Ecto neural progenitor cell (in vitro differentiated cells): ENCODE measurements around the gene ANXA1.

ENCODE experiments used
- DNase-seq: peaks from one replicate; pipeline ENCODE4 v3.0.0-alpha.2; 2018; ENCODE audit warnings: low spot score

The ANXA1 gene

GRCh38 chr9:73138516-73138915 is 13.1 kb upstream of the ANXA1 start:
- DNase-seq: no peak

GRCh38 chr9:73141282-73141681 is 10.4 kb upstream of the ANXA1 start:
- DNase-seq: no peak

- no peak for DNase-seq
Observed at GRCh38 chr9:73143711-73144328, 7.8 kb upstream of the ANXA1 start.

- no peak for DNase-seq
Observed at GRCh38 chr9:73146111-73146815, 5.4 kb upstream of the ANXA1 start.

DNA sequence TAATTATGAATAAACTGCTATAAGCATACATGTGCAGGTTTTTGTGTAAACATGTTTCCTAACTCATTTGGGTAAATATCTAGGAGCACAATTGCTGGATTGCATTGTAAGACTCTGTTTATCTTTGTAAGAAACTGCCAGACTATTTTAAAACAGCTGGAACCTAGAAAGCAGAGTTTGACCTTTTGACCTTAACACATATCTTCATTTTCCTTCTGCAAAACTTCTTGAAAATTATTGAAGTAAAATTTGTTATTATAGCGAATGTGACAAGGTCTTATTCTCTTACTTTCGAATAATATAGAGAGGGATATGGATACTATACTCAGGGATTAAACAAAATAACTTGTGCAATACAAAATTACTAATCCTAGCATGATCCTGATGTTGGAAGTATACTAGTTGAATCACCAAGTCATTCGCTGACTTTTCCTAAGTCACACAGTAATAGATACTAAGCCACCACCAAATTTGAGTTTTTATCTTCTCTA is 3.2 kb upstream of the ANXA1 start:
- DNase-seq: no peak

- no peak for DNase-seq
Observed at GRCh38 chr9:73149371-73150067, 2.1 kb upstream of the ANXA1 start.

DNA sequence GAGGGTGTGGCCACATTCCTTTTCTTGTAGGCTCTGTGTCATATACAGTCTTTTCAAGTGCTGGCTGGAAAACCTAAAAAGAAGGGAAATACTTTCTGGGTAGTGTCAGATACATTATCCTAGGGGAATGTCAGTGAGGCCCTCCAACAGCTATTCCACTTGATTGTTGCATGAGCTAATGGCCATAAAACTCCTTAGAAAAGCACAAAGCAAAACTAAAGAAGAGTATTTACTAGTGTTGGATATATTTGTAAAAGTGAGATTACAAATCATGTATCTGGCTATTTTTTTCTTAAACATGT is 829 bp downstream of the ANXA1 start:
- DNase-seq: no peak

DNA sequence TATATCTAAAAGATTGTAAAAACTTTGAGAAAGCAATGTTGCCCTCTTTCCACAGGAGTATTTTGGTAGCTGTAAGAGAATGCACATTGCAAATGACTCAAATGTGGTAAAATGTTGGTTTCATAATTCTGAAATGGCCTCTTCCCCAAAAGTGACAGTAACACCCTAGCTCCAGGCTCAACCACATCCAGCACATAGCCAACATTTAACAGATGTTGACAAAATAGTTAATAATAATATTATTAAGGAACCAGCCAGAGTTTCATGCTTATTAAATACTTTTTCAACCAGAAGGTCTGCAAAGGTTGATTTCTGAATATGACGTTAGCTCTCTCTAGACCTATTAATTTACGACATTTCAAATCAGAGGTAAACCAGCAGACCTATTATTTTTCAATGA is 1.3 kb downstream of the ANXA1 start:
- no peak for DNase-seq

GRCh38 chr9:73153793-73154227 is 2.1 kb downstream of the ANXA1 start:
- no peak for DNase-seq

- no peak for DNase-seq
Observed at GRCh38 chr9:73154271-73154670, 2.6 kb downstream of the ANXA1 start.

DNA sequence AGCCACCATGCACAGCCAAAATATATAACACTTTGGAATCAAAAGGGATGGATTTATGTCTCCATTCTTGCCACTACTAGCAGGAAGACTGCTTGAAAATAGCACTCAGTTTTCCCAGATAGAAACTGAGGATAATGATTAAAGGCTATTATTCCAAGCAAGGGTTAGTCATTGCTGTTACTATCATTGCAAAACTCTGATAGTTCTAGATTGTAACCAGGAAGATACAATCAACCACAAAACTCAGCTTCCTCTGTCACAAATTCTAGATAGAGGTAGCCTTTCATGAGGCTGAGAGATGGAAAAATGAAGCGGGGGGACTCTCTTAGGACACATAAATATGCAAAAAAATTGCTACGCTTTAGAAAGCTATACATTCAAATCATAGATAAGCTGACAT is 3.1 kb downstream of the ANXA1 start:
- DNase-seq: no peak

DNA sequence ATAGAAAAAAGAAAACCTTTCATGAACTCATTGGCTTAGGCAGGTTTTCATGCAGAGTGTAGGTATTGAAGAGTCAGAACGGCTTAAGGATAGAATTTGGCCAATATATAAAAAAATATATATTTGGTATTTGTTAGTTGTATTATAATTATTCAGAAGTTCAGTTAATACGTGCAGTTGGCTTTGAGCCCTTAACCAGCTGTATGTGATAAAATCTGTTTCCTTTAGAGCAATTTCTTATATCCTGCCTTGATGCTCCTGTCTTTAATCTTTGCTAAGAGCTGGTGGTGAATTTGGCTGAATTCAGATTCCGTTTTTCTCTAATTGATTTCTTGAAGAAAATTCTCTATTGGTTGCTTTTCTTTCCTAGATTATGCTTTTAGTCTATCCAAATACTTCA is 3.7 kb downstream of the ANXA1 start:
- DNase-seq: no peak

GRCh38 chr9:73155968-73156864 is 4.6 kb downstream of the ANXA1 start:
- no peak for DNase-seq

- no peak for DNase-seq
Observed at GRCh38 chr9:73156865-73157187, 5.2 kb downstream of the ANXA1 start.

GRCh38 chr9:73157811-73158210 is 6.1 kb downstream of the ANXA1 start:
- DNase-seq: no peak

GRCh38 chr9:73158723-73159122 is 7.1 kb downstream of the ANXA1 start:
- DNase-seq: no peak

DNA sequence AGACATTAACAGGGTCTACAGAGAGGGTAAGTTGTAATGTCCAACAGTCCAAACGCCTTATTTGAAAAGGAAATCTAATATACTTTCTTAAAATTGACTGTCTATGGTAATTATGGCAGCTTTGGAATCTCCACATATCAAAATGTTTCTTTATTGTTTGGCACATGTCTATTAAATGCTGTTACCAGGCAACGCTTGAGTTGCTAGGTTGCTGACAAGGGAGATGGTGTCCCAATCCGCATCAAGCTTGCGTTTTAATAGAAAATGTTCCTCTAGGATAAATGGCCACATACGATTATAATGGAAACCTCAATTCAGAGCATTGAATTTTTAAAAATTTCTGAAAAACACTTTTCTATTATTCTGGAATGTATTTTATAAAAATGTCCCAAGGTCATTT is 9.2 kb downstream of the ANXA1 start:
- DNase-seq: no peak

DNA sequence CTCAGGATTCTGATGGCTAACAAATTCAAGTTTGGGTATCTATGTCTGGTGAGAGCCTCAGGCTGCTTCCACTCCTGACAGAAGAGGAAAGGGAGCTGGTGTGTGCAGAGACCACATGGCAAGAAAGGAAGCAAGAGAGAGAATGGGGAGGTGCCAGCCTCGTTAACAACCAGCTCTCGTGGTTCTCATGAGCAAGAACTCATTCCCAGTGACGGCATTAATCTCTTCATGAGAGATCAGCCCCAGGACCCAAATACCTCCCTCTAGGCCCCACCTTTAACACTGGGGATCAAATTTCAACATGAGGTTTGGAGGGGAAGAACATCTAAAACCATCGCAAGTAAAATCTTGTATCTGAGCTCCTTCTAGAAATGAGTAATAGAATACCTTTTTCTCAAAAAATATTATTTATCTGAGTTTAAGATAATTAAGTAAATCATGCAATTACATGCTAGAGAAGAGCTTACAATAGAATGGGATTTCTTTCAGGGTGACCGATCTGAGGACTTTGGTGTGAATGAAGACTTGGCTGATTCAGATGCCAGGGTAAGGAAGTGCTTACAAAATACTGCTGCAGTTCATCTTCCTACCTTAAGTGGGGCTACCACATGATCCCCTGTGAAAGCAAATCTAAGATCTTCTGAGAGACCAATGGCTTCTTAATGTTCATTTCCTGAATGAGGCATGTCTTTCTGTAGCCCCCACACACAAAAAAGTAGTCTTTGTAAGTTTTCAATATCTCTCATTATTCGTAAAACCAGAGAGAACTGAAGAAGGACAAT is 11.5 kb downstream of the ANXA1 start:
- DNase-seq: no peak

DNA sequence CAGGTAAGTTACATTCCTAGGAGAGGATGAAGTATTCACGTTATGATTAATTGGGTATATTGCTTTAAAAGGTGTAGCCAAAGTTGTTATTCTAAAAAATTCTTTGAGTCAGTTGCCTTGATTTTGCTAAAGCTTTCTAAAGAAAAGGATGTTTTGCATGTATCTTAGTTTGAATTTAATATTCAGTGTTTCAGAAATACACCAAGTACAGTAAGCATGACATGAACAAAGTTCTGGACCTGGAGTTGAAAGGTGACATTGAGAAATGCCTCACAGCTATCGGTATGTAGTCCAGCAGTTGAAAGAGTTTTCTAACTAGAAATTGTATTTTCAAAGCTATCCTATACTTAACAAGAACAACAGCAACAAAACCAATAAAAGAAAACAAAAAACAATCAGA is 14.2 kb downstream of the ANXA1 start:
- DNase-seq: no peak

- DNase-seq: no peak
Observed at GRCh38 chr9:73166468-73166867, 14.8 kb downstream of the ANXA1 start.

DNA sequence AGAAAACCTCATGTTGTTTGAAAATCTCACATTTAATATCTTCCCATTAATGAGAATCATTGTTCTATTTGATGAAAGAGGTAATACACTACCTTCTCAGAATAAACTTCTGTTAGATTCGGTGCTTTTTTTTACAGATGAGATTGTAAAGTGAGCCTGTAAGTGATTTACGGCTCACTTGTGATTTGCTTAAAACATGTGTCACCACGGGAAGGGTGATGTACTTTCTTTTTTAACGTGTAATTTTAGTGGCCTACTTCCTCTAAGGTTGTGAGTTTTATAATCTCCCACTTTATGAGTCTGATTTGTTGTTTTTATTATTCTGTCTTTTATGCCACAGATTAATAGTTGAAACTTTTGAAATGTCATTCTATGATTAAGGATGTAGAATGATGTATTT is 15.9 kb downstream of the ANXA1 start:
- no peak for DNase-seq
